HG02973 (cell line): ENCODE measurements around the gene ZSWIM6.

Experiments used
- ATAC-seq: cut with Tn5 transposase; IDR thresholded peaks from one replicate; pipeline ENCODE4 v1.9.1; 2021; ENCODE audit warnings: moderate library complexity; ENCODE audit not compliant: unreplicated experiment

ZSWIM6 gene

DNA sequence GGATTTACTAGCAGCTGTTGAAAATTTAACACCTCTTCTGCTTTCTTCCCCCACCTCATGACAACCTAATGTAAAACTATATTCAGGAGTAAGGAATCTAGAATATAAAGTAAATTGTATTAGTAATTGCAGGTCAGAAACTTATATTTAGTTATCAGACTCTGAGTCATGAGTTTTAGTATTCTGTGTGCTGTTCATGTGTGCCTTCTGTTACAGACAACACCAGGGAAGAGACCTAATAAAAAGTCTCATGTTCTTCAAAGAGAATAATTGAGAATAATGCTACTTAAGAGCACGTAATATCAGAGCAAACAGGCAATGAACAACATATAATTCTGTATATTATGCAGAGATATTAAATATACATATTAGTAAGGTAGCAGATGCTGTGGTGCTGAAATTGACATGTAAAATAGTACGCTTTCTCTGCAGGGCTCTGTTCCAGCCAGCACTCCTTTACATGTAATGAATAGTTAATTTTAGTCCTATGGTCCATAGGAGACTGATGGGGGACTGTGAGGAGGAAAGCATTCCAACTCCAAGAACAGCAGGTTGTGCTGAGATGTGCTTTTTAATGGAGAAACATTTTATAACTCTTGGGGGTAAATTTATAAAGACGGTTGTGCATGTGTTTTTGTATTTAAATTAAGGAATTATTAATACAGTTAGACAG is 106.4 kb downstream of the ZSWIM6 start:
- no peak for ATAC-seq

GRCh38 chr5:61440086-61440485 is 108.0 kb downstream of the ZSWIM6 start:
- ATAC-seq: no peak

DNA sequence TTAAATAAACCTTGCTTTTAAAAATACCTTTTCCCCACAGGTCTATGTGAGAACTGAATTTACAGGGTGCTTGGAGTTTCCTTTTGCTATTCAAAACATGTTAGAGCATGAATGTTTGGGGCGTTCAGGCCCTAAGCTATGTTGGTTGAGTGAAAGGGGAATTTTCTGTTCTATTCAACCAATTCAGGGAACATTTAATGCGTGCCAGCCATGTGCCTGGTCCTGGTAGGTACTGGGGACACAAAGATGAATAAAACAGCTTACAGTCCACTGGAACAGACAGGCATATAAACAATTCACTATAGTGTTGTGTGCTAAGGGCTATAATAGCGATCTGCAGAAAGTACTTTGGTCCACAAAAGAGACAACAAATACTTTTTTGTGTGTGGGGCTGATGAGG is 108.5 kb downstream of the ZSWIM6 start:
- ATAC-seq: no peak

GRCh38 chr5:61441742-61442141 is 109.7 kb downstream of the ZSWIM6 start:
- ATAC-seq: no peak

- ATAC-seq: no peak
Measured at GRCh38 chr5:61447780-61448495, 115.9 kb downstream of the ZSWIM6 start.

GRCh38 chr5:61449804-61450492 is 117.9 kb downstream of the ZSWIM6 start:
- ATAC-seq: no peak

- no peak for ATAC-seq
Measured at GRCh38 chr5:61450493-61451279, 118.6 kb downstream of the ZSWIM6 start.

GRCh38 chr5:61455179-61456006 is 123.3 kb downstream of the ZSWIM6 start:
- ATAC-seq: no peak

- no peak for ATAC-seq
Measured at GRCh38 chr5:61460471-61460870, 128.4 kb downstream of the ZSWIM6 start.

DNA sequence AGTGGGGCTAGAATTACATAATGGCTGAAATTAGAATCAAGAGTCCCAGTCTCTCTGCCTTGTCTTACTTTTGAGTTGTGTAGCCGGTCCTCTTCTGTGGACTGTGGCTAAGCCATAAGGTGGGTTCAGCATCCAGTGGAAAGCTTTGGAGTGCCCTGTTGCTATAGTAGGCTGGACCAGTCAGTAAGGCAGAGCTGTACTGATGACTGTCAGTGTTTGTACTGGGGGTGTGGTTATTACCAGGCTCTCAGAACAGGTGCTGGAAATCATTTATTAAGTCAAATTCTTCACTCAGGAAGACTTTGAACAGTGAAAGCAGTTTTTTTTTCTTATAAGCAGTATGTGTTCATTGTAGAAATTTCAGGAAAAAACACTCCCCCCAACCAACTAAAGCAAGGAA is 129.4 kb downstream of the ZSWIM6 start:
- ATAC-seq: no peak

GRCh38 chr5:61461926-61462325 is 129.9 kb downstream of the ZSWIM6 start:
- ATAC-seq: no peak

DNA sequence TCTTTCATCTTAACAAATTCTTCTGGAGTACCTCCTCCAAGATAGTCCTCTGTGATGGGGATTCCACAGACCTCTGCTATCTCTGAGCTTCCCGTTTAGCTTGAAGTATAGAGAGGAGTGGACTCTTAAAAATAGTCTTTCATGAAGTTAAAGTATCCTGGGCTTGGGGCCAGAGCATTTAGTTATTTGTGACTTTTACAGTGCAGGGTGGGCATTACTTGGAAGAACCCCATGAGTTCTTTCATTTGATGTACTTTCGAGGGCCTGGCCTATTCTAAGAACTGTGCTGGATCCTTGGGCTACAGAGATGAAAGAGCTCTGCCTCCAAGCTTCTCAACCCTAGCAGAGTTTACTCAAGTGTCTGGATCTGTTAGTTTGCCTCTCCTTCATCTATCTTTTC is 131.5 kb downstream of the ZSWIM6 start:
- ATAC-seq: no peak

GRCh38 chr5:61464512-61464911 is 132.5 kb downstream of the ZSWIM6 start:
- ATAC-seq: no peak

- no peak for ATAC-seq
Measured at GRCh38 chr5:61465066-61465465, 133.0 kb downstream of the ZSWIM6 start.

GRCh38 chr5:61465496-61465895 is 133.4 kb downstream of the ZSWIM6 start:
- no peak for ATAC-seq

- no peak for ATAC-seq
Measured at GRCh38 chr5:61466017-61466416, 134.0 kb downstream of the ZSWIM6 start.

- ATAC-seq: no peak
Measured at GRCh38 chr5:61467766-61468482, 135.9 kb downstream of the ZSWIM6 start.

DNA sequence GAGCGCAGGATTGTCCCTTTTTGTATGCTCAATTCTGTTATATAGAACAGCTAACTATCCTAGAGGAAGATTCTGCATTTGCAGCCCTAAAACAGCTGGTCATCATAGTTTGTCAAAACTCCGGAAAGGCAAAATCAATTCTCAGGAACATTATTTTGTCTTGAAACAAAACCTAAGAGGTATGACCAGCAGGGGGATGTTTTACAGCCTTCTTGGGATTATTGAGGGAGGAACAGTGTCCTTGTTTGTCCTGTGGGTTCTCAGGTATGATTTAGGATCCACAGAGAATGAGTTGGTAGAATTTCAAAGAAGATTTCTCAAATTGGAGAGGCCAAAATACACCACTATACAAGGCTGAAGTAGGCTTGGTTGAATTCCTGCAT is 136.4 kb downstream of the ZSWIM6 start:
- ATAC-seq: no peak

GRCh38 chr5:61471352-61471751 is 139.3 kb downstream of the ZSWIM6 start:
- ATAC-seq: no peak
